ENCODE data around the gene HBE1.
A peak's percentile ranks its signal among the peaks of the same experiment; 100 is the strongest.
"Not testable (repeated sequence)": the region's sequence is repeated elsewhere in the genome, so short reads cannot be mapped to it uniquely, and the experiment has no call there.

Gene HBE1

DNA sequence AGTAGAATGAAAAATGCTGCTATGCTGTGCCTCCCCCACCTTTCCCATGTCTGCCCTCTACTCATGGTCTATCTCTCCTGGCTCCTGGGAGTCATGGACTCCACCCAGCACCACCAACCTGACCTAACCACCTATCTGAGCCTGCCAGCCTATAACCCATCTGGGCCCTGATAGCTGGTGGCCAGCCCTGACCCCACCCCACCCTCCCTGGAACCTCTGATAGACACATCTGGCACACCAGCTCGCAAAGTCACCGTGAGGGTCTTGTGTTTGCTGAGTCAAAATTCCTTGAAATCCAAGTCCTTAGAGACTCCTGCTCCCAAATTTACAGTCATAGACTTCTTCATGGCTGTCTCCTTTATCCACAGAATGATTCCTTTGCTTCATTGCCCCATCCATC lies 14.9 kb upstream of the HBE1 start:
- no peak for DNase-seq

DNA sequence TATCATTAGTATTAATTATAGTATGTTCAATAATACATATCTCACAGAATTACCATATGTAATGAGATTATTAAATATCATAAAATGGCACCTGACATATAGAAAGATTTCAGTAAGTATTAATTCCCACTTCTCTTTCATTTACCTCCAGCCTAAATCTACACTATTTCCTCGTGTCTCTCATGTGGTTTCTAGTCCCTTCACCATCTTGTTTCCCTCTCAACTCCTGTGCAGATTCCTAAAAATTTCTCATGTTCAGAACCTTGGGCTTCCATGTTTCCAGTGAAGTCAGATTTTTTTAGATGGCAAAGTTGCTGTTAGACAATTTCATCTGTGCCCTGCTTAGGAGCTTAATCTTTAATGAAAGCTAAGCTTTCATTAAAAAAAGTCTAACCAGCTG lies 14.1 kb upstream of the HBE1 start:
- no peak for DNase-seq

DNA sequence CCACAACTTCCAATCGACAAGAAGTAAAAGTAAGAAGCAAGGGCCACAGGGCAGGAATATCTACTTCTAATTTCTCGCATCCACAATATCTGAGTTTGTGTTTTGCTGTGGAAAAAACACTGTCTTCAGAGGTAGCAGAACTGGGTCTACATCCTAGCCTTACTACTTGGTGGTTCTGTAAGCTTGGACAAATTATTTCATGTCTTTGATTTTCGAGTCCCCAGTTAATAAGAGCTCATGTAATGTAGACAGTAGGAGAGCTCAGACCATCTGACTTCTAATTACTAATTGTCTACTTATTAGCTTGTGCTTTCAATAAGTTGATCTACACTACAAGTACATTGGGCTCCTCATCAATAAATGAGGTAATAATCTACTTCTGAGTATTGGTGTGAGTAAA lies 13.3 kb upstream of the HBE1 start:
- no peak for DNase-seq

- no peak for DNase-seq
Measured at GRCh38 chr11:5282628-5283027, 12.9 kb upstream of the HBE1 start.

DNA sequence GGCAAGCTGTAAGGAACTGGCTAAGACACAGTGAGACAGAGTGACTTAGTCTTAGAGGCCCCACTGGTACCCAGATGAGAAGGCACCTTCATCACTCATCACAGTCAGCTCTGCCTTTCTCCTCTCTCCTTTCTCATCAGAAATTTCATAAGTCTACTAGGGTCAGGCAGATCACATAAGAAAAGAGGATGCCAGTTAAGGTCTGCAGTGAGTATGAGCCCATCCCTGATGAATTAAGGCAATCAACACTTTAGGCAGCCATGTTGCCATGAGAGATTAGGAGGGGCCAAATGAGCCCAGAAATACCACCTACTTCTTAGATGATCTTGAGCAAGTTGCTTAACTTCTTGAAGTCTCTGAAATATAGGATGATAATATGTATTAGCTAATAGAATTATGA lies 11.9 kb upstream of the HBE1 start:
- DNase-seq, result no peak

DNA sequence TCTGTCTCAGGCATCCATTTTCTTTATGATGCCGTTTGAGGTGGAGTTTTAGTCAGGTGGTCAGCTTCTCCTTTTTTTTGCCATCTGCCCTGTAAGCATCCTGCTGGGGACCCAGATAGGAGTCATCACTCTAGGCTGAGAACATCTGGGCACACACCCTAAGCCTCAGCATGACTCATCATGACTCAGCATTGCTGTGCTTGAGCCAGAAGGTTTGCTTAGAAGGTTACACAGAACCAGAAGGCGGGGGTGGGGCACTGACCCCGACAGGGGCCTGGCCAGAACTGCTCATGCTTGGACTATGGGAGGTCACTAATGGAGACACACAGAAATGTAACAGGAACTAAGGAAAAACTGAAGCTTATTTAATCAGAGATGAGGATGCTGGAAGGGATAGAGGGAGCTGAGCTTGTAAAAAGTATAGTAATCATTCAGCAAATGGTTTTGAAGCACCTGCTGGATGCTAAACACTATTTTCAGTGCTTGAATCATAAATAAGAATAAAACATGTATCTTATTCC lies 10.9 kb upstream of the HBE1 start:
- peak in 1 of 2 donors; percentile 8 for DNase-seq

DNA sequence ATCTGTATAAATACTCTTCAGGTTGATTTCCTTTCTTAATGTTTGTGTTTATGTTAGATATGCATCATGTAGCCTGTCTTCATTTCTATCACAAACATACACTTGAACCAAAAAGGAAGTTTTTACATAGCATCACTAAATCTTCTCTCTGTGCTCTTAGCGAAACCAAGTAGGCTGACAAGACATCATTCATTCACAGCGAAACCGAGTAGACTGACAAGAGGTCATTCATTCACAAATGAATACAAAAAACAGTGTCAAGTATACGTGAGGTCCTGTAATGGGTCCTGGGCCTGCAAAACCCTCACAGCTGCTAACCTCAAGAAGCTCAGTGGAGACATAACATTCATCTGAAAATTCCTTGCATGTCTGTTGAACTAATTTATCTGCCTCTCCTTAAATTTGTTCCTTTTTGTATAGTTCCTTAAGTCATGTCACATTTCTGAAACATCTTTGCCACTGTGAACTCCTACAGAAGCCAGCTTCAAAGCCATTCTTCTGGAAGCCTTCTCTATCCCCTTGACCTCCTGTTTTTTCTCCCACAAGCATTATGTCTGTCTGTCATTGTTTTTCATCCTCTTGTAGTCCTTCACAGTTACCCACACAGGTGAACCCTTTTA lies 9.8 kb upstream of the HBE1 start:
- DNase-seq, result no peak

- DNase-seq, result no peak
Measured at GRCh38 chr11:5277807-5278382, 8.2 kb upstream of the HBE1 start.

DNA sequence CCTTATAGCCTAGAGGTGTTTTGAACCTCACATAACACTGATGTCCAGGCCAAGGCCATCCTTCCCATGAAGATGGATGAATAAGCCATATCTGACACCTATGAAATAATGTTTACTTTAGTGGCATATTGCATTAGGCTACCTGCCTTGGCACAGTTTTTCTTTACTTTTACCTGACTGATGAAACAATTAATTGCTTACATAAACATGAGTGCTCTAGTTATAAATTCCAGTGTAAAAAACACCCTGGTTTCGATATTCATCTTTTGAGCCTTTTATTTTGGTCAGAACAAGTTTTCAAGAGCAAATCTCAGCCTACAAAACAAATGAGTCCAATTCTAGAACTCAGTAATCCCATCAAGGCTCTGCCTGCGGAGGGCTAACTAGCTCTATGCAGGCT lies 7.0 kb upstream of the HBE1 start:
- no peak for DNase-seq

GRCh38 chr11:5275369-5276110 lies 5.8 kb upstream of the HBE1 start:
- no peak for DNase-seq

DNA sequence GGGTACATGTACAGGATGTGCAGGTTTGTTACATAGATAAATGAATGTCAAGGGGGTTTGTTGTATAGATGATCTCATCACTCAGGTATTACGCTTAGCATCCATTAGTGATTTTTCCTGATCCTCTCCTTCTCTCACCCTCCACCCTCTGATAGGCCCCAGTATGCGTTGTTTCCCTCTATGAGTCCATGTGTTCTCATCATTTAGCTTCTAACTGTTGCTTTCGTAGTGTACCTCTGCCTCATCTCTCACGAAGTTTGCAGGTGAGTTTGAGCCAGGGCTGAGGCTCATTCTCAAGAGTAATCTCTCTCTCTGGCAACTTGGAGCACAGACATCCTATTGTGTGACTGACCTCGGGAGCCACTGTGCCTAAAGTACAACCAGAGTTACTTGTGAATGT lies 4.7 kb upstream of the HBE1 start:
- no peak for DNase-seq

DNA sequence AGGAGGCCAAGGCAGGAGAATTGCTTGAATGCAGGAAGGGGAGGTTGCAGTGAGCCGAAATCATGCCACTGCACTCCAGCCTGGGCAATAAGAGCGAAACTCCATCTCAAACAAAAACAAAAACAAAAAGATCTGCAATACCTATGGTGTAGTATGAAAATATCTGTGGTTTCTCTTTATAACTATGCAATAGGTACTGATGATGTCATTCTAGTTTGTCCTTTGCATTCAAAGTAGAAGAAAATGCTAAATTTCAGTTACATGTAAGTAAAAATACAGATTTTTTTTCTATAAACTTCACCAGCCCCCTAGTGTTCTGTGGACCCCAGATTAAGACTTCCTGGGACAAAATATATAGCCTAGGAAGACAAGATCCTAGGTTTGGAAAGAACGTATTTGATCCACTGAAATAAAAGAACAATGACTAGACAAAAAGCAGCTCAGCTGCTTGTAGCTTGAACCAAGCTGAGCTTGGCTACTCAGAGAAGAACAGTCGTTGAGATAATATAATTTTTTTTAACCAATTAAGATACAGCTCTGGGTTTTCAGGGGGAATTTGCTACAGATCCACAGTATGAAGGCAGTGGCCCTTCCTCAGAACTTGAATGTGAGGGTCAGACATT lies 2.8 kb upstream of the HBE1 start:
- DNase-seq, result no peak

GRCh38 chr11:5267033-5267563 lies 2.6 kb downstream of the HBE1 start:
- DNase-seq, result no peak

- DNase-seq, result no peak
Measured at GRCh38 chr11:5266609-5267008, 3.1 kb downstream of the HBE1 start.

DNA sequence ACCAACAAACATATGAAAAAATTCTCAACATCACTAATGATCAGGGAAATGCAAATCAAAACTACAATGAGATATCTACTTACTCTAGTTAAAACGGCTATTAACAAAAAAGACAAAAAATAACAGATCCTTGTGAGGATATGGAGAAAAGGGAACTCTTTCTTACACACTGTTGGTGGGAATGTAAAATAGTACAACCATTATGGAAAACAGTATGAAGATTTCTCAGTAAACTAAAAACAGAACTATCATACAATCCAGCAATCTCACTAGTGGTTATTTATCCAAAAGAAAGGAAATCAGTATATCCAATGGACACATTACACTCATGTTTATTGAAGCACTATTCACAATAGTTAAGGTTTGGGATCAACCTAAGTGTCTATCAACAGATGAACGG lies 3.9 kb downstream of the HBE1 start:
- no peak for DNase-seq

DNA sequence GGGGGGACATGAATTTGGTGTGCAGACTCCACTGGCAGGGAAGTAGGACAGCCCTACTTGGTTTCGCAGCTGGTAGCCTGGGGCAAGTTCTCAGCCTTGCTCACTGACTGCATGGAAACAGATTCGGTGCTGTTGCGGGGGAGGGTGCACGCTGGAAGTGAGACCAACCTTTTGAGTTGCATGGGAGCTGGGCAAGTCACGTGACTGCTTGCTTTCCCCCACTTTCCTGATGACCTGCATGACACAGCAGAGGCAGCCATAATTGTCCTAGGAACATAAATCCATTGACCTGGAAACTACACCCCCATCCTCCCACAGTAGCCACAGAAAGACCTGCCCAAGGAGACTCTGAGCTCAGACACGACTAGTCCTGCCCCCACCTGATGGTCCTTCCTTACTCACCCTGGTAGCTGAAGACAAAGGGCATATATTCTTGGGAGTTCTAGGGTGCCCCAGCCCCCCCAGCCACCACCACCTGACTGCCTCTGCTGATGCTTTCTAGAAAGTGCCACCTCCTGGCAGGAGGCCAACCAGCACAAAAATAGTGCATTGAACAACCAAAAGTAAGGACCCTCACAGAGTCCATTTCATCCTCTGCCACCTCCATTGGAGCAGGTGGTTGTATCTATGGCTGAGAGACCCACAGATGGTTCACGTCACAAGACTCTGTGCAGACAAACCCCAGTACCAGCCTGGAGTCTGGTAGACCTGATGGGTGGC lies 11.0 kb downstream of the HBE1 start:
- no peak for DNase-seq

DNA sequence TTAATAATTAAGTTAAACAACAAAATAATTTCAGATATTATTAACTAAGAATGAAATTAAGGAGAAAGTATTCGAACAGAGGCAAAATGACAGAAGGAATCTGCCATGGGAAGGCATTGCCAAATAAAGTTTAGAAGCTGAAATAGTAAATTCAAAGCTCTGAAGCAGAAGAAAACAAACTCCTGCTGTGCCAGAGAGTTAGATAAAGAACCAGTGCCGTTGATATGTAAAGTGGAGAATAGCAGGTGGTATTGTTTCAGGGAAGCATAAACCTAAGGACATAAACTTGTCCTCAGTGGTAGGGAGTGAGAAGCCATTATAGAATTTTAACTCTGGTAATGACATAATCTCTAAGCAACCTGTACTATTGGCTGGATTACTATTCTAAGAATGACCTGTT lies 12.4 kb downstream of the HBE1 start:
- DNase-seq, result no peak

DNA sequence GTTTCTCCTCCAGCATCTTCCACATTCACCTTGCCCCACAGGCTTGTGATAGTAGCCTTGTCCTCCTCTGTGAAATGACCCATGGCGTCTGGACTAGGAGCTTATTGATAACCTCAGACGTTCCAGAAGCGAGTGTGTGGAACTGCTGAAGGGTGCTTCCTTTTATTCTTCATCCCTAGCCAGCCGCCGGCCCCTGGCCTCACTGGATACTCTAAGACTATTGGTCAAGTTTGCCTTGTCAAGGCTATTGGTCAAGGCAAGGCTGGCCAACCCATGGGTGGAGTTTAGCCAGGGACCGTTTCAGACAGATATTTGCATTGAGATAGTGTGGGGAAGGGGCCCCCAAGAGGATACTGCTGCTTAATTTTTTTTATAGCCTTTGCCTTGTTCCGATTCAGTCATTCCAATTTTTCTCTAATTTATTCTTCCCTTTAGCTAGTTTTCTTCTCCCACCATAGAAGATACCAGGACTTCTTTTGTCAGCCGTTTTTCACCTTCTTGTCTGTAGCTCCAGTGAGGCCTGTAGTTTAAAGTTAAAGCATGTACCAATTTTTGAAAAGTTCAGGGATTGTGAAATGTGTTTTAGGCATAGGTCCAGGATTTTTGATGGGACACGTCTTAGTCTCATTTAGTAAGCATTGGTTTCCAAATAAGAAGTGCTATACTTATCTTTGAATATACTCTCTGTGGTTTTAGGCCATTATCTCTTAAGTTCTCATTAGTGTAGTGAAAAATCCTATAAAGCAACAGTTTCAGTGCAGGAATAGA lies 14.9 kb downstream of the HBE1 start, which contains the start of gene HBG2:
Gene HBG2 (minus strand): TSS at position 136 of the 768 bp plus-strand sequence. CDS start 53 bp downstream, at position 83.
- not testable (repeated sequence) for DNase-seq

- not testable (repeated sequence) for DNase-seq
Measured at GRCh38 chr11:5254023-5254422, 15.7 kb downstream of the HBE1 start.

GRCh38 chr11:5253440-5253839 lies 16.3 kb downstream of the HBE1 start:
- not testable (repeated sequence) for DNase-seq

DNA sequence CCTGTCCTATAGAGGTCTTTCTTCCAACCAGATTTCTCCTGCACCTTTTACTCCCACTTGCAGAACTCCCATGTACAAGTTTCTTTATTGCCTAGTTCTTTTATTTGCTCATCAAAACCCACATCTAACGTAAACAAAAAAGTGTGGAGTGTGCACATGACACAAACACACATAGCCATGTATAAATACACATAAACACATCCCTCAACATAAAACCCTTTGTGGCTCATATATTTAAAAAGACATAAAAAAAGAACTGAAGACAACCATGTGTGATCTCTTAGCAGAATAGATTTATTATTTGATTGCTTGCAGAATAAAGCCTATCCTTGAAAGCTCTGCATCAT lies 16.9 kb downstream of the HBE1 start:
- no peak for DNase-seq
